PC-9 (cell line): ENCODE data around the gene GCNT4. TPM values are rescaled to one million over a fixed set of nuclear protein-coding genes. Genes with fewer than 3 reads are reported as not detected.

Experiments
- BruUV-seq: library from RNA; stranded (reverse); fragments of 400-500 nt; replicated peaks from 2 replicates; lab custom pipeline; 2021; lab: Mats Ljungman, UMichigan
- CTCF ChIA-PET: fragments of 300-600 bp; sonication (Branson Sonifier 250); formaldehyde crosslinking; loops from one replicate; lab custom pipeline; 2022; ENCODE audit warnings: antibody characterized with exemption; lab: Charles Lee
- POLR2A ChIA-PET: fragments of 300-600 bp; sonication (Branson Sonifier 250); formaldehyde crosslinking; loops from one replicate; lab custom pipeline; 2022; ENCODE audit warnings: antibody characterized with exemption; ENCODE audit not compliant: unreplicated experiment; lab: Charles Lee
- DNase-seq, 2 experiments: peaks; one replicate each; pipeline versions ENCODE4 v3.0.0 to v3.0.0-alpha.2; 2015 to 2022; ENCODE audit warnings: mixed read lengths in 1 of 2
- H2AFZ ChIP-seq: fragments of 200-600 bp; sonication (generic); 2 replicates; pipeline ENCODE4 v1.8.1; 2017; ENCODE audit warnings: antibody characterized with exemption
- H3F3A ChIP-seq: fragments of 200-600 bp; sonication (generic); 2 replicates; pipeline ENCODE4 v1.8.1; 2017; ENCODE audit warnings: antibody characterized with exemption, mild to moderate bottlenecking, low read depth; ENCODE audit not compliant: insufficient read depth
- H3K27ac ChIP-seq: fragments of 200-600 bp; sonication (generic); 2 replicates; pipeline ENCODE4 v1.6.1; 2016; ENCODE audit warnings: mixed run types
- H3K27me3 ChIP-seq: fragments of 200-600 bp; sonication (generic); 2 replicates; pipeline ENCODE4 v1.6.1; 2016; ENCODE audit warnings: low read depth, mixed run types; ENCODE audit not compliant: insufficient read depth
- H3K36me3 ChIP-seq: fragments of 200-600 bp; sonication (generic); 2 replicates; pipeline ENCODE4 v1.6.1; 2016; ENCODE audit warnings: low read depth, mixed run types
- H3K4me1 ChIP-seq: fragments of 200-600 bp; sonication (generic); replicated peaks from 2 replicates; pipeline ENCODE4 v1.6.1; 2016; ENCODE audit warnings: mixed run types; ENCODE audit not compliant: insufficient read depth
- H3K4me2 ChIP-seq: fragments of 200-600 bp; sonication (generic); 2 replicates; pipeline ENCODE4 v1.6.1; 2017; ENCODE audit warnings: mixed run types
- H3K4me3 ChIP-seq: fragments of 200-600 bp; sonication (generic); 2 replicates; pipeline ENCODE4 v1.6.1; 2016; ENCODE audit warnings: mixed run types
- H3K79me2 ChIP-seq: fragments of 200-600 bp; sonication (generic); 2 replicates; pipeline ENCODE4 v1.6.1; 2017; ENCODE audit warnings: low read depth, mixed run types
- H3K9me2 ChIP-seq: fragments of 200-600 bp; sonication (generic); 2 replicates; pipeline ENCODE4 v1.8.1; 2017; ENCODE audit warnings: mild to moderate bottlenecking; ENCODE audit not compliant: insufficient read depth
- H3K9me3 ChIP-seq: fragments of 200-600 bp; sonication (generic); 2 replicates; pipeline ENCODE4 v1.8.1; 2016; ENCODE audit warnings: low read depth; ENCODE audit not compliant: insufficient read depth
- H4K20me1 ChIP-seq: fragments of 200-600 bp; sonication (generic); 2 replicates; pipeline ENCODE4 v1.8.1; 2017; ENCODE audit not compliant: insufficient read depth
- EZH2 ChIP-seq: fragments of 200-600 bp; sonication (generic); IDR thresholded peaks from 2 replicates; pipeline ENCODE4 v1.8.0; 2017; ENCODE audit warnings: antibody characterized with exemption, low read depth
- intact Hi-C: fragments of 100-400 bp; cut with micrococcal nuclease; formaldehyde crosslinking; loops from one replicate; pipeline ENCODE4 v1.10.0; 2022; ENCODE audit not compliant: unreplicated experiment
- total RNA-seq: library from RNA; stranded (reverse); gene quantifications from 2 replicates; pipeline ENCODE4 v1.2.3, GENCODE V29; 2021
- TF ChIP-seq, protein P1 (sequence below): fragments of 200-600 bp; sonication (generic); conservative IDR thresholded peaks from 2 replicates; pipeline ENCODE4 v1.6.1; 2017; ENCODE audit warnings: mixed run types, antibody characterized with exemption, mild to moderate bottlenecking, moderate library complexity

GCNT4 gene
- total RNA-seq, 1 experiment from 2014 or later = 1.4 TPM

DNA sequence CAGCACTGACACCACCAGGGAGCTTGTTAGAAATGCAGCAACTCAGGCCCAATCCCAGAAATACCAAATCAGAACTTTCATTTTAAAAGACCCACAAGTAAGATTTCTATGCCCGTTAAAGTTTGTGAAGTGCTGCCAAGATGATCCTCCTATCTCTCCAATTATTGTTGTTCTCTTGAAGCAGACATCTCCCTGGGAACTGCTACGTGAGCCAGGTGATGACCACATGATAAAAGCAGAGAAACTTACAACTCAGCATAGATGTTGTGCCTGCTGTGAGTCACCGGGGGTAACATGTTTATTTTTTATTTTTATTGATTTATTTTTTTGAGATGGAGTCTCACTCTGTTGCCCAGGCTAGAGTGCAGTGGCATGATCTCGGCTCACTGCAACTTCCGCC, 34.4 kb downstream of the GCNT4 start:
- Histone ChIP-seq H2AFZ (no peak overlapping the region), H3K9me2 (no peaks in the 10 kb centered on the region), H3K4me3 (no peak overlapping the region), H3K4me2 (no peak overlapping the region), H3K36me3 (no peaks in the 10 kb centered on the region), H3K9me3 (0 out of 2 replicates have a peak, but pooled peaks cover 11% of the 10 kb centered on the region), H4K20me1 (no peaks in the 10 kb centered on the region), H3K4me1 (peaks cover 23% of the 10 kb centered on the region), H3F3A (no peaks in the 10 kb centered on the region), H3K27ac (no peak overlapping the region), H3K27me3 (no peaks in the 10 kb centered on the region), H3K79me2 (no peaks in the 10 kb centered on the region)
- no peak for TF ChIP-seq EZH2
- TF ChIP-seq, protein P1, sequence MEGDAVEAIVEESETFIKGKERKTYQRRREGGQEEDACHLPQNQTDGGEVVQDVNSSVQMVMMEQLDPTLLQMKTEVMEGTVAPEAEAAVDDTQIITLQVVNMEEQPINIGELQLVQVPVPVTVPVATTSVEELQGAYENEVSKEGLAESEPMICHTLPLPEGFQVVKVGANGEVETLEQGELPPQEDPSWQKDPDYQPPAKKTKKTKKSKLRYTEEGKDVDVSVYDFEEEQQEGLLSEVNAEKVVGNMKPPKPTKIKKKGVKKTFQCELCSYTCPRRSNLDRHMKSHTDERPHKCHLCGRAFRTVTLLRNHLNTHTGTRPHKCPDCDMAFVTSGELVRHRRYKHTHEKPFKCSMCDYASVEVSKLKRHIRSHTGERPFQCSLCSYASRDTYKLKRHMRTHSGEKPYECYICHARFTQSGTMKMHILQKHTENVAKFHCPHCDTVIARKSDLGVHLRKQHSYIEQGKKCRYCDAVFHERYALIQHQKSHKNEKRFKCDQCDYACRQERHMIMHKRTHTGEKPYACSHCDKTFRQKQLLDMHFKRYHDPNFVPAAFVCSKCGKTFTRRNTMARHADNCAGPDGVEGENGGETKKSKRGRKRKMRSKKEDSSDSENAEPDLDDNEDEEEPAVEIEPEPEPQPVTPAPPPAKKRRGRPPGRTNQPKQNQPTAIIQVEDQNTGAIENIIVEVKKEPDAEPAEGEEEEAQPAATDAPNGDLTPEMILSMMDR = no peak
- no TSS peak for BruUV-seq
- intact Hi-C loops = no loop called here
- CTCF ChIA-PET = no interaction called here
- no peak for DNase-seq
- POLR2A ChIA-PET = no interaction called here

DNA sequence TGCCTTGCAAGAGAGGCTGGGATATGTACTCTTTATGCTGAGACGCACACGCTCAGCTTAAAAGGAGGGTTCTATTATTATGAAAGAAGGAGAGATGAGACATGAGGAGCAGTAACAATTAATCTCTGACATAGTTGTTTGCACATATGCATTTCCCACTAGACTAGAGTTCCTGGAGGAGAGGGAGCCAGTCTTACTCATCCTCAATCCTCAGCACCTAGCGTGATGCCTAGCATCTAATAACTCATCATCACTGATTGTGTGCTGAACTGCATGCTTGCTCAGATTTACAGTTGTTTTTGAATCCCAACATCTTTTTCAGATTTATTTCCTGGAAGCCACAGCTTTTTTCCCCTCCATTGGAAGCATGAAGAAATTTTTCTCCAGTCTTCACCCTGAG, 35.5 kb downstream of the GCNT4 start:
- intact Hi-C loops = no loop called here
- ChIA-PET POLR2A (interaction anchor here (0.6 kb wide), 1 partner anchor 24 kb away, joined by 4 read pairs; no protein-coding TSS in a partner anchor), CTCF (interaction anchor here (0.6 kb wide), 1 partner anchor 285 kb away, joined by 3 read pairs; no protein-coding TSS in a partner anchor)
- Histone ChIP-seq H2AFZ (no peak overlapping the region), H3K27ac (no peak overlapping the region), H3F3A (no peaks in the 10 kb centered on the region), H3K9me2 (no peaks in the 10 kb centered on the region), H3K9me3 (0 out of 2 replicates have a peak, but pooled peaks cover 11% of the 10 kb centered on the region), H3K4me2 (no peak overlapping the region), H3K4me1 (peaks cover 23% of the 10 kb centered on the region), H3K4me3 (no peak overlapping the region), H3K27me3 (no peaks in the 10 kb centered on the region), H3K79me2 (no peaks in the 10 kb centered on the region), H3K36me3 (no peaks in the 10 kb centered on the region), H4K20me1 (no peaks in the 10 kb centered on the region)
- TF ChIP-seq EZH2 = no peak
- TF ChIP-seq, protein P1 = no peak
- no peak for DNase-seq
- BruUV-seq = no TSS peak

GRCh38 chr5:75012748-75013147, 39.6 kb downstream of the GCNT4 start:
- no peaks in the 10 kb centered on the region for H3K4me1 ChIP-seq
- H3F3A ChIP-seq = no peaks in the 10 kb centered on the region
- no peak overlapping the region for H3K27ac ChIP-seq
- H3K27me3 ChIP-seq = no peaks in the 10 kb centered on the region
- ChIA-PET POLR2A (no interaction called here), CTCF (no interaction called here)
- H2AFZ ChIP-seq = no peak overlapping the region
- no peaks in the 10 kb centered on the region for H3K9me2 ChIP-seq
- no peaks in the 10 kb centered on the region for H3K79me2 ChIP-seq
- intact Hi-C loops = no loop called here
- no peaks in the 10 kb centered on the region for H3K36me3 ChIP-seq
- no TSS peak for BruUV-seq
- no peak overlapping the region for H3K4me2 ChIP-seq
- DNase-seq = no peak
- TF ChIP-seq EZH2 = no peak
- TF ChIP-seq, protein P1 = no peak
- H3K9me3 ChIP-seq = 0 out of 2 replicates have a peak, but pooled peaks cover 5% of the 10 kb centered on the region
- H3K4me3 ChIP-seq = no peak overlapping the region
- H4K20me1 ChIP-seq = no peaks in the 10 kb centered on the region
